ENCODE results near the gene IL16.
"Not testable (repeated sequence)": the region's sequence is repeated elsewhere in the genome, so short reads cannot be mapped to it uniquely, and the experiment has no call there.

Gene IL16

DNA sequence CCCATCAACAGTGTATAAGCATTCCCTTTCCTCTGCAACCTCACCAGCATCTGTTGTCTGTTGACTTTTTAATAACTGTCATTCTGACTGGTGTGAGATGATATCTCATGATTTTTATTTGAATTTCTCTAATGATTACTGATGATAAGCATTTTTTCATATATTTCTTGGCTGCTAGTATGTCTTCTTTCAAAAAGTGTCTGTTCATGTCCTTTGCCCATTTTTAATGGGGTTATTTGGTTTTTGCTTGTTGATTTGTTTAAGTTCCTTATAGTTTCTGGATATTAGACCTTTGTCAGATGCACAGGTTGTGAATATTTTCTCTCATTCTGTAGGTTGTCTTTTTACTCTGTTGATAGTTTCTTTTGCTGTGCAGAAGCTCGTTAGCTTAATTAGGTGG is 11.3 kb downstream of the IL16 start:
- DNase-seq (ENCODE audit: low spot score) = not testable (repeated sequence)

DNA sequence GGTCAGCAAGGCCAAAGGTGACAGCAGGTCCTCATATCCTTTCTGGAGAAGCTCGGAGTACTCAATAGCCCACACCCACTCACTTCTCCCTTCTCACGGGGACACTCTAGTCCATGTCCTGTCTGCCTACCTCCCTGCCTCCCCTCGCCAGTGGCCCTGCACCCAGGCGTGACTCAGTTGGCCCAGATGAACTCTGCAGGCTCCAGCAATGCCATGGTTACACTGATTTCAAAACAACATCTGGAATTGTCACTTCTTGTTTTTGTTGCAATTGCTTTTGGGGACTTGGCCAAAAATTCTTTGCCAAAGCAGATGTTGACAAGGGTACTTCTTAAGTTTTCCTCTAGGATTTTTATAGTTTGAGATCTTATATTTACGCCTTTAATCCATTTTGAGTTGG is 13.0 kb downstream of the IL16 start:
- no peak for DNase-seq (ENCODE audit: low spot score)

DNA sequence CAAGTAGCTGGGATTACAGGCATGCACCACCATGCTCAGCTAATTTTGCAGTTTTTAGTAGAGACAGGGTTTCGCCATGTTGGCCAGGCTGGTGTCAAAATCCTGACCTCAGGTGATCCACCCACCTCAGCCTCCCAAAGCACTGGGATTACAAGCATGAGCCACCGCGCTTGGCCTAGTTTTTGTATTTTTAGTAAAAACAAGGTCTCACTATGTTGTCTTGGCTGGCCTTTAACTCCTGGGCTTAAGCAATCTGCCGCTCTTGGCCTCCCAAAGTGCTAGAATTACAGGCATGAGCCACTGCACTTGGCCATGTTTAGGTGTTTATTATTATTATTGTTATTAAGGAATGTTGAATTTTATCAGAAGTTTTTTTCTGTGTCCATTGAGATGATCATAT is 14.7 kb downstream of the IL16 start:
- no peak for DNase-seq (ENCODE audit: low spot score)

DNA sequence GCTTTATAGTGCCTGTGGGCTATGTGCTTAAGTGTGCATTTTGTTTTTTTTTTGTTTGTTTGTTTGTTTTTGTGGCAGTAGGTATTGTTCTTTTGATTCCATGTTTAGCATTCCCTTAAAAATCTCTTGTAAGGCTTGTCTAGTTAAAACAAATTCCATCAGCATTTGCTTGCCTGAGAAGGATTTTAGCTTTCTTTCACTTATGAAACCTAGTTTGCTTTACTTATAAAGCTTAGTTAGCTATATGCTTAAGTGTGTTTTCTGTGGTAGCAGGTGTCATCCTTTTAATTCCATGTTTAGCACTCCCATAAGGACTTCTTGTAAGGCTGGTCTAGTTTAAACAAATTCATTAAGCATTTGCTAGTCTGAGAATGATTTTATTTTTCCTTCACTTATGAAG is 17.3 kb downstream of the IL16 start:
- no peak for DNase-seq (ENCODE audit: low spot score)

DNA sequence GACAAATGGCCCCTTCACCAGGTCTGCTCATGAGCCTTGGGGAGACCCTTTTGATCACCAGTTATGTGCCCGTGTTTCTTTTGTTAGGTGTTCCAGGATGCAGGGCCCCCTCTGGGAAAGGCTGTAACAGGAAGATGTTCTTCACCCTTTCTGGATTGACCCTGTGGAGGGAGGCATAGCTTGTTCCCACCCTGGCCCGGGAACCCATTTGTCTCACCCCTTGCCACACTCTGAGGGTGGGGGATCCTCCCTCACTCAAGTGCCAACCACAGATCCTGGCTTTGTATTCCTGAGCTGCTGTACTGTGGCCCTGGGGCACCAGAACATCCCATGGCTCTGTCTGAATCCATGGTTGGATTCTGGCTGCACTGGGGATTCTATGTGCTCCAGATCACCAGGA is 18.9 kb downstream of the IL16 start:
- no peak for DNase-seq (ENCODE audit: low spot score)

DNA sequence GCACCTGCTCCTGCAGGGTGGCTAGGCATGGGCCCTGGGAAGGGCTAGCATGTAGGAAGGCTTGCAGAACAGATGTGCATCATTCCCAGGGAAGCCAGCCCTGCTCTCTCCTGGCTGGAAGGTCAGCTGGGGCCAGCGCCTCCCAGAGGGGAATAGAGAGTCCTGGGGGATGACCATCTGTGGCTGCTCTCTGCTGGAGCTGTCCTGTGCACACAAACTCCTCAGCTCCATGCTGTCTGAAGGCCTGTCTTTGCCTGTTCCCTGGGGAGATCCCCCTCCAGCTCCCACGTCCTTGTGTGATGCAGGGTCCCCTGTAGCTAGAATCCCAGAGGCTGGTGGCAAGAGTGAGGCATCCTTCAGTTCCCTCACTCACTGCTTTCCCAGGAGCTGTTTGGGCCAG is 19.3 kb downstream of the IL16 start:
- DNase-seq (ENCODE audit: low spot score) = no peak

DNA sequence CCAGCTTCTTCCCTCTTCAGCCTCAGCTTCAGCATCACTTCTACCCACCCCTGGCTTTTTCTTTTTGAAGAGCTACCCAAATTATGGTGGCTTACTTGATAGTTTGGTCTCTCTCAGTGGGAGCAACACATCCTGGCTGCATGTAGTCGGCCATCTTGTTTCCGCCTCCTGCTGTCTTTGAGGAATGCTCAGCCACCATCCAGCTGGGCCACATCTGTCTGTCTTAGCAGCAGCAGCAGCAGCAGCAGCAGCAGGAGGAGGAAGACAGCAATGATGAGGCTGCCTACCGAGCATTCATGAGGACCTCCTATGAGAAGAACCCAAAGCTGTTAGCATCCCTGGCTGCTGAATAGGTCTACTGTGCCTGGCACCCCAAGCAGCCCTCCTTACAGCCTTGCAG is 19.7 kb downstream of the IL16 start:
- no peak for DNase-seq (ENCODE audit: low spot score)

DNA sequence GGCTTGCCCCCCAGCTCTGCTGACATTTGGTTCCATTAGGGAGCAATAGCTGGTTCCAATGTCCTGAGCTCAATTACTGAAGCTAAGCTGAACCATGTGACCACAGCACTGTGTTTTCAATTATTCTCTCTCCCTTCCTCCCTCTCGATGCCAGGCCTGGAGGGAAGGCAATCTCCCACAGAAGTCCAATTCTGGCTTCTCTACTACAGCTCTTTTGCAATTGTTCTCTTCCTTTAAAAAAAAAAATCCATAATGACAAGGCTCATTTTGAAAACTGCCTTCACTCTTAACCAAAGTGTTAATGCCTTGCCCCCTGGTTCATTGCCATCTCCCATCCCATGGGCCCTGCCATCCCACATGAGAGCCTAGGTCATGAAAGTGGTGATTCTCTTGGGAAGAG is 24.8 kb downstream of the IL16 start:
- DNase-seq (ENCODE audit: low spot score) = no peak

DNA sequence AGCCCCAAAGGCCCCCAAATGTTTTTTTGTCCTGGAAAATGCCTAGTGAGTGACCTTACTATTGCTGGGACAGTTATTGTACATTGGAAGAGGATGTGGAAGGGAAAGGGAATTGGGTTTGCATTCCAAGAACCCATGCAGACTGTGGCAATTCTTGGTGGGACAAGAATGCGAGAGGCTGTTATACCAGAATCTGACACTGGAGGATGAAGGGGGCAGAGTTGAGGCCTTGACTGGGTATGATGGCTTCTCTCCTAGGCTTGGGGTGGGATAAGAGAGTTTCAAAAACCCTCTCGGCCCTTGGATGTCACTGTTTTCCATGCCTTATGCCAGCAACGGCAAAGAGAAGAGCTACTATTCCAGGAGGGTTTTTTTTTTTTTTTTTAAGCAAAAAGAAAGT is 25.3 kb downstream of the IL16 start:
- DNase-seq (ENCODE audit: low spot score) = no peak

DNA sequence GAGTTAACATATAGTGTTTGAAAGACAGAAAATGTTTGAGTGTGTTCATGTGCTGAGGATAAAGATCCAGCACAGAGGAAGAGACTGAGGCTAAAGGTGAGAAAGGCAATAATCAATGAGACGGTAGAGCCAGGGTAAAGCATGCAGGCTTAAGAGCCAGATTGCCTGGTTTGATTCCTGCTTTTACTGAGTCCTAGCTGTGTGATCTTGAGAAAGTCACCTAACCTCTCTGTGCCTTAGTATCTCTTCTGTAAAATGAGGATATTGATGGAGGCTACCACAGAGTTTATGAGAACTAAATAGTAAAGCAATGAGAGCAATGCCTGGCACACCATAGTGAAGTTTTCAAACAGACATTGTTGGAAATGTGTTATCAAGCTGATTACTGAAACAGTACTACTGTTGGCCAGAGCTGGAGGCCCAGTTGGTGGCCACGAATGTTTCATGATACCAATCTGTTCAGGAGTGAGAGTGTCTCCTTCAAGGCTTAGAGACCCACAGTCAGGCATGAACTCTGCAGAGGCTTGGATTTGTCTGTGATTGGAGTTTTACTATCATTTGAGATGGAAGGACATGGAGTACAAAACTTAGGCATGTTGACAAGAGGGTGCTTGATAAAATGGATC is 26.8 kb downstream of the IL16 start:
- DNase-seq (ENCODE audit: low spot score) = no peak

DNA sequence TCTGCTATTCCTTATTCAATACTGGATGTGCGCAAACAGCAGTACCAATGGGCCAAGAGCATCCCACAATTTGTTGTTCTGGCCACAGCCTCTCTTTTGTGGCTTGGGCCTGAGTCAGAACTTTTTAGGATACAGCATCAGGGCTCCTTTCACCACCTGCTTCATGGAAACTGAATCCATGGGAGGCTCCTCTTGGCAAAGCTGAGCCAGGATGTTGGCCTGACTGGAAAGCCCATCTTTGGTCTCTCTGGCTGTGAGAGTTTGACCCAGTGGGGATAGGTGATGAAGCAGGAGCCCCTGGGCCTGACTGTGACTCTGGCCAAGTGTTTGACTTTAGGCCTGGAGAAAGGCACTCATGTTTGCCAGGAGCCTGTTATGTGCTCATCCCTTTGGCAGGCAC is 27.6 kb downstream of the IL16 start:
- DNase-seq (ENCODE audit: low spot score) = no peak

DNA sequence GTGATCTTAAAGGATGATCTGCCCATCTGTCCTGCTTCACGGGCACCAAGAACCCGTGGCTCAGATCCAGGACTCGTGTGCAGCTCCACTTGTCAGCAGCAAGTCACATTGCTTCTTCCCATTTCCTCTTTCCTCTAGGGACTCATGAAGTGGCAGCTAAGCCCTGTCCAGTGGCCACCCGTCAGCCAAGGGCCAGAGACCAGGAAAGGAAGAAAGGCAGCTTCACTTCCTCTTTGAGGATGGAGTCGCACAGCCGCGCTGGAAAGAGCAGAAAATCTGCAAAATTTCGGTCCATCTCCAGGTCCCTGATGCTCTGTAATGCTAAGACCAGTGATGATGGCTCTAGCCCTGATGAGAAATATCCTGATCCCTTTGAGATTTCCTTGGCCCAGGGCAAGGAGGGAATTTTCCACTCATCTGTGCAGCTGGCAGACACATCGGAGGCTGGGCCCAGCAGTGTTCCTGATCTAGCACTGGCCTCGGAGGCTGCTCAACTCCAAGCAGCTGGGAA is 28.5 kb downstream of the IL16 start:
- DNase-seq (ENCODE audit: low spot score) = no peak

DNA sequence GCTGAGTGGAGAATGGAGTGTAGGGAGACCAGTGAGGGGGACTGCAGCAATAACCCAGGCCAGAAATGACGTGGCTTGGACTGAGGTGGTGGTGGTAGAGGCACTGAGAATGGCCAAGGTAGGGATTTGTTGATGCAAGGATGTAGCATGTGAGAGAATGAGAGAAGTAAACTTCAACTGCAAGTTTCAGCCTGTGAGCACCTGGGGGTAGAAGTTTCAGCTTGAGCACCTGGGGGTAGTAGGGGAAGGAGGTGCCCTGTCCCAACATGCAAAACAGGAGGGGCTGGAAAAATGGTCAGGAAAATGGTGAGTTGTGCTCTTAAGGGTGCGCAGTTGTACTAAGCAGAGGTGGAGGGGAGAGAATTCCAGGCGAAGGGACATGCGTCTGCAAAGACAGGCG is 31.0 kb downstream of the IL16 start:
- no peak for DNase-seq (ENCODE audit: low spot score)

DNA sequence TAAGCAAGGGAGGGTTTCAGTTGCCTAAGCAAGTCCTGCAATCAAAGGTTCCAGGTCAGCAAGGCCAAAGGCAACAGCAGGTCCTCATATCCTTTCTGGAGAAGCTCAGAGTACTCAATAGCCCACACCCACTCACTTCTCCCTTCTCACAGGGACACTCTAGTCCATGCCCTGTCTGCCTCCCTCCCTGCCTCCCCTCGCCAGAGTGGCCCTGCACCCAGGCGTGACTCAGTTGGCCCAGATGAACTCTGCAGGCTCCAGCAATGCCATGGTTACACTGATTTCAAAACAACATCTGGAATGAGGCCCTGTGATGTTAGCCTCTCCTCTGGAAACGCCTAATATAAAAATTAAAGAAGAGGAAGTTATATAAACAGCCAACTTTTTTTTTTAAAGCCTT is 32.9 kb downstream of the IL16 start:
- DNase-seq (ENCODE audit: low spot score) = no peak

DNA sequence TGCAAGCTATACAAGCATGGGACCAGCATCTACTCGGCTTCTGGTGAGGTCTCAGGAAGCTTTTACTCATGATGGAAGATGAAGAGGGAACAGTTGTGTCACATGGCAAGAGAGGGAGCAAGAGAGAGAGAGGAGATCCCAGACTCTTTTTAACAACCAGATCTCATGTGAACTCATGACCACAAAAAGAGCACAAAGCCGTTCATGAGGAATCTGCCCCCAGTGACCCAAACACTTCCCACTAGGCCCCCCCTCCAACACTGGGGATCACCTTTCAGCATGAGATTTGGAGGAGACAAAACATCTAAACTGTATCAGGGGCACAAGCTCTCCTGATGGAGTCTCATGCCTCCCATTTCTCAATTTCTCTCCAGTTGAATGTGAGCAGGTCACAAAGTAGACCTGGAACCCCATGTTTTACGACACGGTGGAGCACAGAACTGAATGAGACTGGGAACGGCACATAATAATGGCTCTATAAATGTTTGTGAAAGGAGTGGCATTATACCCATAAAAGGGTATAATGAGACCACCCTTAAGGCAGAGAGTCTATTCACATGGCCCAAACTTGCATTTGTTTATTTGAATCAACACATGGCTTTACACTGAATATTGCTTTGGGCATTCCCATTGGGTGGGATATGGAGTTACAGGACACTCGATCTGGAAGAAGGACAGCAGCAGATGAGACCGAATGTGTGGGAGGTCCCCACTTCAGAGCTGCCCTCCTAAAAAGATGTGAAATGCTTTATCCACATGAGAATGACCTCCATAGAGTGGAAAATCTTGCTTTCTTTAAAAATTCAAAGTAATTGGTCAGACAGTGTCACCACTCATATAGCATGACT is 38.8 kb downstream of the IL16 start:
- no peak for DNase-seq (ENCODE audit: low spot score)

DNA sequence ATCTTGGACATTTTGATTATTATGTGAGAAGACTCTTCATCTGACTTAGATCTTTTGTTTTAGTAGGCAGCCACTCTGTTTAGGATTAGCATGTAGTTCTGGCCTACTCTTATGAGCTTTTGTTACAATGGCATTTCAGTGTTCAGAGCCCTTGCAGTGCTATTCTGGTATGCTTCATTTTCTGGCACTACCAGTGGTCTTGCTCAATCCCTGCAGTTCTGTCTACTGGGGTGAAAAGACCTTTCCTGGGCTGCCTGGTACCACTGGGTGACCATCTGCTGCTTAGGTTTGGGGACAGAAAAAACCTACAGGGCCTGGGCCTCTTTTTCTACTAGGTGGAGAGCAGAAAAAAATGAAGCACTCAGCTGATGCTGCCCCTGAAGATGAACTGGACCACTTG is 42.5 kb downstream of the IL16 start:
- DNase-seq (ENCODE audit: low spot score) = no peak

DNA sequence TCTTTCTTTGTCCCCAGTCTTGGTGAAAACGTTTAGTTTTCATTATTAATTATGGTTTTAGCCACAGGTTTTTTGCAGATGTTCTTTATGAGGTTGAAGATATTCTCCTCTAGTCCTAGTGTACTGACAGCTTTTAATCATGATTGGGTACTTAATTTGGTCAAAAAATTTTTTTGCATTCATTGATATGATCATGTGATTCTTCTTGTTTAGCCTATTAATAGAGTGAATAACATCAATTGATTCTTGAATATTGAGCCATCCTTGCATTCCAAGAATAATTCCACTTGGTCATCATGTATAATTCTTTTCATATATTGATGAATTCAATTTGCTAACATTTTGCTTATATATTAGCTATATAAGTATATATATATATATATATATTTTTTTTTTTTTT is 46.1 kb downstream of the IL16 start:
- no peak for DNase-seq (ENCODE audit: low spot score)

DNA sequence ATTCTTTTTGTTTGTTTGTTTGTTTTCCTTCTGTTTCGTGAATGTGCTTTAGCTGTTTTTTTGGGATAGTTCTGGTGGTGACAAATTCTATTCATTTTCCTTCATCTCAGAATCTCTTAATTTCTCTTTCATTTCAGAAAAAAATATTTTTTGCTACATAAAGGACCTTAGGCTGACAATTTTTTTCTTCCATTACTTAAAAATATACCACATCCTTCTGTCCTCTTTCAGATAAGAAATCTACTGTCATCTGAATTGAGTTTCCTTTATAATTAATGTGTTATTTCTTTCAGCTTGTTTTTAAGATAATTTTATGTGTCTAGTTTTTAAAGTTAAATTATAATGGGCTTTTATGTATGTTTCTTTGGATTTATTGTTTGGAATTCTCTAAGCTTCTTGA is 47.6 kb downstream of the IL16 start:
- no peak for DNase-seq (ENCODE audit: low spot score)

DNA sequence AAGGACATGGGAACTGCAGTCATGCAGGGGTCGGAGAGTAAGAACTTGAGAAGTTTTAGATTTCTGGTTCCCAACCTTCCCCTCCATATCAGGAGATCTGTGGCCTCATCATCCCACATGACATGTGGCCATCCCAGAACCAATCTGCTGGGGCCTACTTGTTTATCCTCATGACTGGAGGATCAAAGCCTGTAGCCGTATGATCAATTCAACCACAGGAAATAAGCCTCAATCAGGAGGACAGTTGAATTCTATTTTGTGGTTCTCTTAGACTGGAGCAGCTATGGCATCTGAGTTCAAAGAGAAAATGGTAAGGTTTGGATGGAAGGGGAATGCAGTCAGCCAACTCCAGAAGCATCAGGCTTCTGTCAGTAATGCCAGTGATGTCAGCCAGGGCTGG is 57.2 kb downstream of the IL16 start:
- no peak for DNase-seq (ENCODE audit: low spot score)

DNA sequence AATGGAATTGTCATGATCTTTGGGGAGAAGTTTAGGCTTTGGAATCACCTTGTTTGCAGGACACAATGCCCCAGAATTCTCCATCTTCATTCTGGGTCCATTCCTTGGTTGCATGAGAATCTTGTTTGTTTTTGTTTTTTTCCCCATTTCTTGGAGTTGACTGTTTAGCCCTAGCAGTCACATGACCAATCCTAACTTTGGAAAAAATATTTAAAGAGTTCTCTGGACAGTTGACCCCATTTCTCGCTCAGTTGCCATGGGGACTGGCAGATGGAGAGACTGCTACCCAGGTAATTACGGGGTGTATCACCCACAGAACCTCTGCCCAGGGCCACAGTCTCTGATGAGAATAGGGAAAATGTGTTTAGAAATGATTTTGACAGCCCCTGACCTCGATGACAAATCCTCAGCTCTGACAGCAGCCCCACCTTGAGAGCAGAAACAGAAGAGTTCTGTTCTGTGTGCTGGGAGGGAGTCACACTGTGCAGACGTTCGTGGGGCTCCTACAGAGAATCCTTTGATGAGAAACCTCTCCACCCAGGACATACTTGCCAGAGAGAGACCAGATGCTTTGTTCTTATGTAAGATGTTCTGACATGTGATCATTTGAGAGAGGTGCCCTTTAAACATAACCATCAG is 57.7 kb downstream of the IL16 start:
- no peak for DNase-seq (ENCODE audit: low spot score)

DNA sequence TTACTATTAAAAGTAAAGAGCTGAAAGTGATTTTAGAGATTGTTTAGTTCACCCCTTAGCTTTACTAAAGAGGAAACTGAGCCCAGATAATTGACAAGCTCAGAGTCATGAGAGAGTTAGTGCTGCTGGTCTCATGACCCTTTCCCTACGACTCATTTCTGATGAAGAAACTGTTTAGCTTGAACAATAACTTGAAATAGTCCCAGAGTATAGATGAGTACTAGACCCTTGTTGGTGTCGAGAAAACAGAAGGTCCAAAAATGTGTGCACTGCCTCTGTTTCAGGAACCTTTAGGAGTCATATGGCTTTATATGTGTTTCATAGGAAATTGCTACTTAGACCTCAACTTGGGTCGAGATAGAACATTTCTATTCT is 58.2 kb downstream of the IL16 start:
- no peak for DNase-seq (ENCODE audit: low spot score)

DNA sequence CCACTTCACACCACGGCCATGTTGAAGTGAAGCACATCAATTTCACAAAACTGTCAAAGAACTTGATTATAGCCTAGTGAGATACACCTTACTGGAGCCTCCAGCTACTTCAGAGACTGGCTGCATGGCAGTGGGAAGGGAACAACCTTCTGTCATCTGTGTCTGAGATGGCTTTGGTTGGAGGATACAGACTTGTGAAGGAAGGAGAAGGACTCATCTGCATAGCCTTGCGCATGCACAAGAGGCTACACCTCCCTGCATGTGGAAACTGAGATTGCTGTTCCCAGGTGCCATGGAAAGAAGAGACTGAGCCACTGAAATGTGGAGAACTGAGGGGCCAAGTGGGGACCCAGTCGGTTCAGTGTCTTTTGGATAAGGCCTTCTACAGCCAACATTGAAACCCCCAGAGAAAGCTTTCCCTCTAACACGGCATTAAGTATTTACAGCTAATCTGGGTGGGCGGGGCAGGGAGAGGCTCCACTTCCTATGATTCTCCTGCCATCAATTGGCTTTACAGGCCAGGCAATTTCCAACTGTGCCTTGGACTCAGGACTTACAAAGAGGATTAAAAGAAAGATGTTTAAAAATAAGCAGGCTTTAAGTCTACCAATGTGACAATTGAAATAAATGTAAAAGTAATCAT is 58.8 kb downstream of the IL16 start:
- DNase-seq (ENCODE audit: low spot score) = no peak

DNA sequence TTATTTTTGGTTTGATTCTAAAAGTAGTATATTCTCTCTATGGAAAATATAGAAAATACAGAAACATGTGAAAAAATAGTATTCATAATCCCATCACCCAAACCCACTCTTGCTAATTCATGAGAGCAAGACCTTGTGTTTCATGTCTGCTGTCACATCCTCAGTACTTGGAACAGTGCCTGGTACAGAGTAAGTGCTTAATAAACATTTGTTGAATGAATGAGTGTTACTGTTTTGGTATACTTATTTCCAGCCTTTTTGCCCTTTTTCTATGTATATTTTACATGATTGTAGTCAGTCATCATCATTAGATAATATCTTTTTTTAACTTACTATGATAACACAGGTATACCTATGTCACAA is 59.3 kb downstream of the IL16 start:
- DNase-seq (ENCODE audit: low spot score) = no peak

All from AG08396 (cell line).